ENCODE results near the gene NAT8L.

- TF ChIP-seq CTCF (IDR thresholded peaks at IDR 0.05; ENCODE audit: low read length) (no peak), EZH2 (IDR thresholded peaks at IDR 0.05; ENCODE audit: borderline replicate concordance, low read length) (no peak)
Measured at GRCh38 chr4:2083116-2083825, 24.1 kb downstream of the NAT8L start.

Measured in OCI-LY1 (cell line).